NCI-H446 treated with DMSO at 0.1 percent for 48 hours (cell line): ENCODE results near the gene CRTC1.
"Not testable (repeated sequence)": the region's sequence is repeated elsewhere in the genome, so short reads cannot be mapped to it uniquely, and the experiment has no call there.

Experiments
- DNase-seq: peaks from one replicate; lab custom pipeline; 2025; lab: John Stamatoyannopoulos, UW

Gene CRTC1

GRCh38 chr19:18701250-18701608, 17.7 kb downstream of the CRTC1 start:
- no peak for DNase-seq

- DNase-seq: no peak
Measured at GRCh38 chr19:18704054-18704453, 20.6 kb downstream of the CRTC1 start.

DNA sequence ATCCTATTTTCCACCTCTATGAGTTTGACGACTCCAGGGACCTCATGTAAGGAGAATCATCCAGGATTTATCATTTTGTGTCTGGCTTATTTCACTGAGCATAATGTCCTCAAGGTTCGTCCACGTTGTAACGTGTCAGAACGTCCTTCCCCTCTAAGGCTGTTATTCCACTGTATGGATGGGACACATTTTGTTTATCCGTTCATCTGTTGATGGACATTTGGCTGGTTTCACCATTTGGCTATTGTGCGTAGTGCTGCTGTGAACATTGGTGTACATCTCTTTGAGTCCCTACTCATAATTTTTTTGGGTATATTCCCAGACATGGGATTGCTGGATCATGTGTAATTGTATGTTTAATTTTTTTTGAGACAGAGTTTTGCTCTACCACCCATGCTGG, 21.5 kb downstream of the CRTC1 start:
- DNase-seq: peak; percentile 65

DNA sequence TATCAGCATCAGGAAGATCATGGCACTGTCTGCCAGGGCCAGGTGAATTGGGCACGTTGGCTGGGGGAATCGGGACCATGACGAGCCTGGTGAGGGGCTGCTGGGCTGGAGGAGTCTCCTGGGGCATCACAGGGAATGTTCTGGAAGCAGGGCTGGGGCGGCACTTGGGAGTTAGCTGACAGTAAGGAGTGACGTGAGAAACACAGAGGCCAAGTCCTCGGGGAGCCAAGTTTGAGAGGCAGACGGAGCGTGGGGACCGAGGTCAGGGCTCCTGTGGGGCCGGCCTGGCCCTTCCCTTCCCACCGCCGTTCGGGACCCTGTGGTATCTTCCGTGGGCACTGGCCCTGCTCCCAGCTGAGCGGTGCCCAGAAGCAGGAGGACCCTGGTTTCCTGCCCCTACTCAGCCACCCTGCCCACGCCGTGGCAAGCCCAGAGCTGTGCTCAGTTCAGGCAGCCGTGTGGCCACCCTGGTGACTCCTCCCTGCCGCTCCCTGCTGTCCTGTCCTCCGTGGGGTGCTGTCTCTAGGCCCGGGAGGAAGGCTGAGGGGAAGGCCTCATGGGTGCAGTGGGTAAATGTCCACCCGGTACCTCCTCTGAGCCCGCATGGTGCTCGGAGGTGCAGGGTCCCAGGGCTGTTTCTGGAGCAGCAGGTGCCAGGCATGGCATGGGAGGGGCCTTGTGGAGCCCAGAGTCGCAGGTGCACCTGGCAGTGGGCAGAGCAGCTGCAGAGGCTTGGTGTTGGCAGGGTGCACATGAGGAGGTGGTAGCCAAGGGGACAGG, 25.2 kb downstream of the CRTC1 start:
- DNase-seq: no peak

DNA sequence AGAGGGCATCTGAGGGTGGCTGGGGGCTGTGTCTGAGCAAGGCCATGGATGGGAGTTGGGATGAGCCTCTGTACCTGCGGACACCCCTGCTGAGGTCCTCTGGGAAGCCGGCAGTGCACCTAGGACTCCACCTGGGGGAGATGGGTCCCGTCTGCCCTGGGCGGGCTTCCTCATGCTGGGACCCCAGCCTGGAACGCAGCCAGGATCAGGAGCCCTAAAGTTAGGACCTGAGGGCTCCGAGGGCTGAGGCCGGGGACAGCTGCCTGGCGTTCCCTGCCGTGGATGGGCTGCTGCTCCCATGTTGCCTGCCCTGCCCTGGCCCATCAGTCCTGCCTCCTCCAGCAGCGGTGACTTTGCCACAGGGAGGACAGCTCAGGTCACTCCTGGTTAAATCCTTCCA, 26.1 kb downstream of the CRTC1 start:
- DNase-seq: no peak

DNA sequence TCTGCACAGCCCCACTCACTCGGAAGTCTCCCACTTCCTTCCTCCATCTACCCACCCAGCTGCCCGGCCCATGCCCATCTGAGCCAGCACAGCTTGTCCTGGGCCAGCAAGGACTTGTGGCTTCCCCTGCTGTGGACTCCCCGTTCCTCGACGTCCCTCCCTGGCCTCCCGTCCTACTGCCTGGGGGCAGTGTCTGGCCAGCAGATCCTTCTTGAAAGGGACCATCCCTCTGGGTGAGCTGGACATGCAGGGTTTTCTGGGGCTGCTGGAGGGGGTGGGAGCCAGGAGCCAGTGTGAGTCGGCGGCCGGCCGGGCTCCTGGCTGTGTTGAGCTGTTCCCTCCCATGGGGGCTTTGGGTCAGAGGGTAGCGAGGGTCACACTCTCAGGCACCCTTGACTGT, 26.7 kb downstream of the CRTC1 start:
- no peak for DNase-seq

DNA sequence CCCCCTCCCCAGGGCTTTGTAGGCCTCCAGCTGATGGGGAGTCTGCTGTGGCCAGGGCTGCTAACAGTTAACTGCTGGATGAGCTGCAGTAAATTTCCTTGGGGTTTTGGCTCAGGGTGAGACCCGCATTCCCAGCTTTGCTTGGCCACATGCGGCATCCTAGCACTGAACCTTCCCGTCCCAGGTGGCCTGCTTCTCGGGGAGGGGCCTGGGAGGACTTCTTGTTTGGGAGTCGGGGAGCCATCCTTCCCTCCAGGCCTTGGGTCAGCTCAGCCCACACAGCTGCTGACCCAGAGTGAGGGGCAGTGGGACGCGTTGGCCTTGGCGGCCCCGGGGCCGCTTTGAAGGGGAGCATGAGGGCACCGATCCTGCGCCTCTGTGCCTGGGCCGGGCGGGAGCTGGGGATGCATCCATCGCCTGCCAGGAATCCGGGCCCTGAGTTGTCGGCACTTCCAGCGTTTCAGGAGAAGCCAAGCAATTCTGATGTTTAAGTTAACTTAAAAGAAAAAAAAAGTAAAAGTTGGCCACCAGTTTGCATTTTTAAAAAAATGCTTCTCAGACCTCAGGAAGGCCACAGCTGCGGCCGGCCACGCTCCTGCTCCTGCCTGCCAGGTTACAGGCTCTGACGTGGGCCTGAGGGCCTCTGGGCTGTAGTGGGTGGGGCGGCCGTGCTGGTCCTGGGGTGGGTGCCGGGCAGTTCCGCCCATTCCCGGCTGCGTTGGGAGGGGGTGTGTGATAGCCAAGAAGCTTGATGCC, 27.7 kb downstream of the CRTC1 start:
- no peak for DNase-seq

DNA sequence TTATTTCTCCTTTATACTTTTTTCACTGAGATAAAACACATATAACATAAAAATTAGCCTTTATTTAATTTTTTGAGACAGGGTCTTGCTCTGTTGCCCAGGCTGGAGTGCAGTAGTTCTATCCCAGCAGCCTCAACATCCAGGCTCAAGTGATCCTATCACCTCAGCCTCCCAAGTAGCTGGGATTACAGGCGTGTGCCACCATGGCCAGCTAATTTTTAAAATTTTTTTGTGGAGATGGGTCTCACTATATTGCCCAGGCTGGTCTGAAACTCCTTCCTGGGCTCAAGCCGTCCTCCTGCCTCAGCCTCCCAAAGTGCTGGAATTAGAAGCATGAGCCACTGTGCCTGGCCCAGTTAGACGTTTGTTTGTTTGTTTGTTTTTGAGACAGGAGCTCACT, 28.4 kb downstream of the CRTC1 start:
- DNase-seq: no peak

- DNase-seq: peak; percentile 25
Measured at GRCh38 chr19:18712981-18713380, 29.5 kb downstream of the CRTC1 start.

DNA sequence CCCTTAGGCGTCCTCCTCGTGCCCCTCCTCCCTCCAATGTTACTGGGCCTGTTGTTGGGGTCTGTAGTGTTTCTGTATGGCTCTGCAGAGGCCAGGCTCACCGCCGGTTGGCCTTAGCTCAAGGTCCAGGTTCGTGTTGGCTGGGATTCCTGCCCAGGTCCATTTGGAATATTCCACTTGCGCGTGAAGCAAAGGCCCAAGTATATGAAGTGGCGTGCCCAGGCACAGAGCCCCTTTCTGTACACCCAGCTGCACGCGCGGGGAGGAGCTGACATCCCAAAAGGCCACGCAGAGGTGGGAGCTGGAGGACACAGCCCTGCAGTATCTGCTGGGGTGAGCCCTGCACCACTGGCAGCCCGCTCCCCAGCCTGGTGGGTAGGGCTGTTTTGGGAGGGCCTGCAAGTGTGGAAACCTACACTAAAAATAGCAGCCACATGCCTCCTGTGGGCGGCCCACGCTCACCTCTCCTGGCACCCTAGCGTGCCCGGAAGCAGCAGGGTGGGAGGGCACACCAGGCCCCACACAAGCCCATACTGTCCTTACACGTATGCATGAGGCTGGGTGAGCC, 30.2 kb downstream of the CRTC1 start:
- no peak for DNase-seq

- DNase-seq: no peak
Measured at GRCh38 chr19:18715416-18715815, 31.9 kb downstream of the CRTC1 start.

- DNase-seq: no peak
Measured at GRCh38 chr19:18716857-18717256, 33.4 kb downstream of the CRTC1 start.

GRCh38 chr19:18717601-18718000, 34.1 kb downstream of the CRTC1 start:
- no peak for DNase-seq

DNA sequence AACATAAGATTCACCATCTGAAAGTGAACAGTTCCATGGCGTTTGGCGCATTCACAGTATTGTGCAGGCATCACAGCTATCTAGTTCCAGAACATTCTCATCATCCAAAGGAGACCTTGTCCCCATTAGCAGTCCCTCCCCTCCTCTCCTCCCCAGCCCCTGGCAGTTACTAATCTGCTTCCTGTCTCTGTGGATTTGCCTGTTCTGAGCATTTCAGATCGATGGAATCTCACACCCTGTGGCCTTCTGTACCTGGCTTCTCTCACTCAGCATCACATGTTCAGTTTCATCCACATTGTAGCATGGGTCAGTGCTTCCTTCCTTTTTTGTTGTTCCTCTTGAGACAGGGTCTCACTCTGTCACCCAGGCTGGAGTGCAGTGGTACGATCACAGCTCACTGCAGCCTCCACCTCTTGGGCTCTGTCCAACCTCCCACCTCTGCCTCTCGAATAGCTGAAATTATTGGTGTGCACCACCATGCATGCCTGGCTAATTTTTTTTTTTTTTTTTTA, 34.6 kb downstream of the CRTC1 start:
- no peak for DNase-seq

- no peak for DNase-seq
Measured at GRCh38 chr19:18718846-18719458, 35.5 kb downstream of the CRTC1 start.

GRCh38 chr19:18719541-18719940, 36.1 kb downstream of the CRTC1 start:
- no peak for DNase-seq

GRCh38 chr19:18723871-18724377, 40.4 kb downstream of the CRTC1 start:
- no peak for DNase-seq

DNA sequence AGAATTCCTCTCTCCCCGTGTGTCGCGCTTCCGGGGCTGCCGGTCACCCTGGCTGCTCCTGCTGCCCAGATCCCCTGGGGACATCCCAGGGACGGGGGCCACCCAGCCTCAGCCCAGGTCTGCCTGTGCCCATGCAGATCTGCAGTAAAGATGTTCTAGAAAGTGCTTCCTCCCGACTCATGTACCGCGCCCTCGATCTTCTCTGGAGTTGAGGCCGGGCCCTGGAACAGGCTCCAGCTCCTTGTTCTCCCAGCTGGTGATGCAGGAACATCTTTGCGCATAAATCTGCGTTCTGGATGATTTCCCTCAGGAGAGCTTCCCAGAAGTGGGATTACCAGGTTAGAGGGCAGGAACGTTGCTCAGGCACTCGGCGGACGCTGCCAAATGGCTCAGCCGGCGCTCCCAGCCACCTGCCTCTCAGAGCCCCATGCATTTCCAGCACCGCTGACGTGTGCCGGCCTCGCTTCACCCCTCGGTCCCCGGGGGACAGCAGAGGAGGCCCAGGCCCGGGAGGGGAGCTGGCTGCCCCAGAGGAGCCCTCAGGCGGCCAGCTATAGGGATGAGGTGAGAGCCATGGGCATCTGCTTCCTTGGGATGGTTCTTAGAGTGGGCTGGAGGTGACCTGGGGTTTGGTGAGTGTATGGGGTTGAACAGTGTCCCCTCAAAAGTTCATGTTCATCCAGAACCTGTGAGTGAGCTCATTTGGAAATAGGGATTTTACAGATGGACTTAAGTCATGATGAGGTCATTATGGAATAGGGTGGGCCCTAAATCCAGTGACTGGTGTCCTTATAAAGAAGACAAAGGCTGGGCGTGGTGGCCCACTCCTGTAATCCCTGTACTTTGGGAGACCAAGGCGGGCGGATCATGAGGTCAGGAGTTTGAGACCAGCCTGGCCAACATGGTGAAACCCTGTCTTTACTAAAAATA, 42.6 kb downstream of the CRTC1 start:
- peak; percentile 28 for DNase-seq

DNA sequence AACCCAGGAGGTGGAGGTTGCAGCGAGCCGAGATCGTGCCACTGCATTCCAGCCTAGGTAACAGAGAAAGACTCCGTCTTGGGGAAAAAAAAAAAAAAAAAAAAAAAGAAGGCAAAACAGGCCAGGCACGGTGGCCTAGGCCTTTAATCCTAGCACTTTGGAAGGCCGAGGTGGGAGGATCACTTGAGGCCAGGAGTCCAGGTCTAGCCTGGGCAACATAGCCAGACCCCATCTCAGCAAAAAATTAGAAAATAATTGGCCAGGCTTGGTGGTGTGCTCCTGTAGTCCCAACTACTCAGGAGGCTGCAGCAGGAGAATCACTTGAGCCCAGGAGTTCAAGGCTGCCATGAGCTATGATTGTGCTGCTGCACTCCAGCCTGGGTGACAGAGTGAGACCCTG, 43.4 kb downstream of the CRTC1 start:
- DNase-seq: no peak

- not testable (repeated sequence) for DNase-seq
Measured at GRCh38 chr19:18727602-18728001, 44.1 kb downstream of the CRTC1 start.

DNA sequence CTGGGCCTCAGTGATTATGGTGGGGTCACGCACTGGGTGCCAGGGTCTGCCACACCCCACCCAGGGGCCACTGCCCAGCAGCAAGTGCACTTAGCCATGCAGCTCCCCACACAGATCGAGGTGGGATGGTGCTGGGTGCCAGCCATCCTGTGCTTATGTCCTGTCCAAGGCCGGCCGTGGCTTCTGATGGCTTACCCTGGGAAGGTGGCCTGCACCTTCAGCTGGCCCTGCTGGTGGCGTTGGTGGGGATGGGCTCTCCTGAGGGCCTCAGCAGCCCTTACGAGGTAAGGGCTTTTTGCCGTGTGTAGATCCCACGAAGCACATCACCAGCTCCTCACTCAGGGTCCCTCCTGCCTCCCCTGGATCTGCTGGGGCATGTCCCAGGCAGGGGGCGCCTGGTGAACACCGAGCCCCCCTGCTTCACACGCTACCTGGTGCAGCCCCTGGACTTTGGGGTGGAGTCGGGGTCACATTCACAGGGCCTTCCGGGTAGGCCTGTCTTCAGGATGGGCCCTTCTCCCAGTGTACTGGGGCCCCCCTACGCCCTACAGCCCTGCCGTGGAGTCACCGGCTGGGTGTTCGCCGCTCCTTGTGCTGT, 46.6 kb downstream of the CRTC1 start:
- DNase-seq: no peak
